Natural killer cell treated with Interleukin-12 subunit alpha and Interleukin-12 subunit beta and Interleukin-15 and Interleukin-18, amount 100 ng/mL, for 72 hours (primary cell): ENCODE results near the gene HLTF. TPM values are rescaled to one million over a fixed set of nuclear protein-coding genes. Genes with fewer than 3 reads are reported as not detected.

Experiments
- ATAC-seq, 2 donors: fragments of 150-1000 bp; cut with Tn5 transposase in 1 of 2; sonication (Bioruptor Pico), chemical (Tn5 transposase) in 1 of 2; 2 replicates each; pipeline ENCODE4 v1.10.0; 2021
- DNase-seq: peaks from one replicate; pipeline ENCODE4 v3.0.0; 2022; ENCODE audit warnings: low spot score
- H3K27ac Mint-ChIP-seq, 2 donors: 1 replicate in 1 of 2; 2 replicates in 1 of 2; pipeline ENCODE4 v1.8.0; 2022; ENCODE audit warnings: mixed read lengths in 2 of 2, mild to moderate bottlenecking in 1 of 2, moderate library complexity in 1 of 2
- H3K27me3 Mint-ChIP-seq, 2 donors: 1 replicate in 1 of 2; 2 replicates in 1 of 2; pipeline ENCODE4 v1.8.0; 2022; ENCODE audit warnings: mixed read lengths in 2 of 2
- H3K36me3 Mint-ChIP-seq: one replicate; pipeline ENCODE4 v1.8.0; 2022; ENCODE audit warnings: mixed read lengths
- H3K4me1 Mint-ChIP-seq, 2 donors: 1 replicate in 1 of 2; 2 replicates in 1 of 2; pipeline ENCODE4 v1.8.0; 2022; ENCODE audit warnings: low read depth in 2 of 2, mixed read lengths in 2 of 2, mild to moderate bottlenecking in 1 of 2
- H3K4me3 Mint-ChIP-seq: one replicate; pipeline ENCODE4 v1.8.0; 2022; ENCODE audit warnings: mixed read lengths
- H3K9me3 Mint-ChIP-seq: 2 replicates; pipeline ENCODE4 v1.8.0; 2022; ENCODE audit warnings: mixed read lengths
- total RNA-seq, 2 donors: library from RNA; stranded (reverse); gene quantifications; one replicate each; pipeline ENCODE4 v1.2.3, GENCODE V29; 2022

The HLTF gene
- total RNA-seq, 2 donors from 2014 or later: 17.8 to 19.2 TPM

DNA sequence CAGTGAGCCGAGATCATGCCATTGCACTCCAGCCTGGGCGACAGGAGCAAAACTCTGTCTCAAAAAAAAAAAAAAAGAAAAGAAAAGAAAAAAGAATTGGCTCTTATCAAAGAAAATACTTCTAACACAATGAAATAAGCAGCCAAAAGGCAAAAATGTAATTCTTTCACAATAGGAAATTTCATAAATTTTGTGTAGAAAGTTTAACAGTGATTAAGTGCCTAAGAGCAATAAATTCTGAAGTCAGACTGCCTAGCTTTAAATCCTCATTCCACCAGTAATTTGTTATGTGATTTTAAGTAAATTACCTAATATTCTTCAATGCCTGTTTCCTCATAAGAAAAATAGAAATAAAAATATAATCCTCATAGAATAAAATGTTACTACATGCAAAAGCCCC lies 24.6 kb downstream of the HLTF start:
- Mint-ChIP-seq H3K9me3 (no peaks in the 10 kb centered on the region), H3K4me1 (no peaks in the 10 kb centered on the region), H3K4me3 (no peak overlapping the region), H3K27ac (no peak overlapping the region), H3K36me3 (no peaks in the 10 kb centered on the region), H3K27me3 (no peaks in the 10 kb centered on the region)
- no peak for DNase-seq
- ATAC-seq: no peak

DNA sequence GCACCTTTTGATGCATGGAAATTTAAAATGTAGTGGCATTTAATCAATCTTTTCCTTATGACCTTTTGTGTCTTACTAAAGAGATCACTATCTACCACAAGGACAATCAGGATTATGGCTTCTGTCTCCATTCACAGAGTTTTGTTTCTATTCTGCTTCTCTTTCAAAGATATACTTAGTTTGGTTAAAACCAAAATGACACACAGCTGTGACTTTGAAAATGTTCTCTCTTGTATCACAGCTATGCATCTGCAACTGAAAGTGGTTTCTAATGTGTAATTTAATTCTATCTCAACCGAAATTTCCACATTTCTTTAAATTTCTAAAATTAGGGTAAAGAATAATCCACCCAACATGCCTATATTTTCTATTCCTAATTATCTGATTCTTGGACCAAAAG lies 27.7 kb downstream of the HLTF start:
- H3K9me3 Mint-ChIP-seq: no peaks in the 10 kb centered on the region
- no peak overlapping the region for H3K27ac Mint-ChIP-seq
- H3K4me3 Mint-ChIP-seq: no peak overlapping the region
- H3K27me3 Mint-ChIP-seq: no peaks in the 10 kb centered on the region
- peaks cover 17% of the 10 kb centered on the region for H3K36me3 Mint-ChIP-seq
- no peak for DNase-seq
- ATAC-seq: no peak
- no peaks in the 10 kb centered on the region for H3K4me1 Mint-ChIP-seq

DNA sequence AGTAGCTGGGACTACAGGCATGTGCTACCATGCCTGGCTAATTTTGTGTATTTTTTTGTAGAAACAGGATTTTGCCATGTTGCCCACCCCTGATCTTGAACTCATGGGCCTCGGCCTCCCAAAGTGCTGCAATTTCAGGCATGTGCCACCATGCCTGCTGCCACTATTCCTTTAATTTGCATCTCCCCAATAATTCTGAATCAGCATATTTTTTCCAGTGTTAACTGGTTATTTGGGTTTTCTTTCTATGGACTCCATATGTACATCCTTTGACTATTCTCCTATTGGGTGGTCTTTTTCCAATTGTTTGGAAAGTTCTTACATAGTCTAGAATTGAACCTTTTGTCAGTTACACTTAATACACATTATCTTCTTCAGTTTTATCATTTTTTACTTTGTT lies 28.1 kb downstream of the HLTF start:
- DNase-seq (no peak), ATAC-seq (no peak)
- Mint-ChIP-seq H3K27me3 (no peaks in the 10 kb centered on the region), H3K9me3 (no peaks in the 10 kb centered on the region), H3K4me3 (no peak overlapping the region), H3K4me1 (no peaks in the 10 kb centered on the region), H3K36me3 (peaks cover 21% of the 10 kb centered on the region), H3K27ac (no peak overlapping the region)

DNA sequence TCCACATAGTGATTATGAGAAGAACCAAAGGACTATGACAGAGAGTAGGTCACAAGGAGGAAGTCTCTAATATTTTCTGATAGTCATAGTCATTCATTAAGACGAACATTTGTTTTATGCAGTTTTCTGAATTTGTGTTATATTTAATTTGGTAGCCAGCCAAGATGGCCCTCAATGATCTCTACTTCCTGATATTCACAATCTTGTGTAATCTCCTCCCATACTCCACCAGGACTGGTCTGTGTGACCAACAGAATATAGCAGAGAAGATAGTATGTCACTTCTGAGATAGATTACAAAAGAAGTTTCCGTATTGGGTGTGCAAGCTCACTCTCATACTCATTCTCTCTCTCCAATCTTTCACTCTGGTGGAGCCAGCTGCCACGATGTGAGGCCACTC lies 30.8 kb downstream of the HLTF start:
- Mint-ChIP-seq H3K36me3 (peaks cover 39% of the 10 kb centered on the region), H3K4me1 (no peaks in the 10 kb centered on the region), H3K9me3 (no peaks in the 10 kb centered on the region), H3K27ac (no peak overlapping the region), H3K4me3 (no peak overlapping the region), H3K27me3 (no peaks in the 10 kb centered on the region)
- DNase-seq (no peak), ATAC-seq (no peak)

DNA sequence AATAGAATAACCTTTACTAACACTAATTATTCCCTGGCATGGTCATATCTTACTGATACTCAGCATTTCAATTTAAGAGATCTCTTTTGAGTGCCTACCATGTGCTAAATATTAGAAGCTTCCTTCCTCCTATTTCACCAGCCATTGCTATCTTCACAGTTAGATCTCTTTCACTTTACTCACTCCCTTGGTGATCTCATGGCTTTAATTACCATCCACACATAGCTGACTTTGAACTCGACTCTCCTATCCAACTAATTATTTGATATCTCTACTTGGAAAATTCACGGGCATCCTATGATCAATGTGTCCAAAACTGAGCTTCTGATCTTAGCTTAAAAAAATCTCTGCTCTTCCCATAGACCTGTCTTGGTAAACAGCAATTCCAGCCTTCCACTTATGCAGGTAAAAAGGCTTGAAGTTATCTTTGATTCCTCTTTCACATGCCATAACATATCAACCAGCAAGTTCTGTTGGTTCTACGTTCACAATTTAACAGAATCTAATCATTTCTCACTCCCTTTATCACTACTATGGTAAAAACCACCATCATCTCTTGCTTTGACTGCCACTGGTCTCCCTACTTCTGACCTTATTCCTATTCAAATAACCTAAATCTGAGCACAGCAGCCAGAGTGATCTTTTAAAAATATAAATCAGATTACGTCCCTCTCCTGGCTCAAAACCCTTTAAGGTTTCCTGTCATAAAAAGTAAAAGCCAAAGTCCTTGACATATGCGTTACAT lies 41.8 kb downstream of the HLTF start:
- H3K4me1 Mint-ChIP-seq: peaks cover 19 to 33% of the 10 kb centered on the region in 2 donors
- peak in 1 of 2 donors; percentile 53 for ATAC-seq

DNA sequence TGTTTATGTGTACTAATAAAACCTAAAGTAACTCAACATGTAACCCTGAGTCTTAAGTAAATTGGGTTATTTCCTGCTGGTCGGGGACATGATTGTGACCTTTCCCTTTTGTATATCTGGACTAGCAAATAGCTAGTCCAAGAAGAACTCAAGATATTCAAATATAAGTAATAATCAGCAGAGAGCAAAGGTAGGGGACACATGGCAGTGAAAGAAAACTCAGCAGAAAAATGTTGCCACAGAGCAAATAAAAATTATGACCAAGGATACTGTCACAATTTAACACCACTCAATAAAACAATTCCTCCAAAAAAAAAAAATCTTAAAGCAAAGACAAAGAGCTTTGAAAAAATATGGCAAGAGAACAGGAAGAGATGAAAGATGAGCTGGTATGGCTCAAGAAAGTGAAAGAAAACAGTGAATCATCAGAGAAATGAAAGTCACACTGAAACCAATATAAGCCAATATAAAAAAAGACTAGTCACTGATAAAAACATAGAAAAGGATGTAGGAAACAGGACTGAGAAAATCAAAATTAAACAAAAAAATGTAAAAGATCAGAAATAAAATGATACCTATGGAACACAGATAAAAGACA lies 43.4 kb downstream of the HLTF start:
- Mint-ChIP-seq H3K4me3 (peak overlapping the region; percentile 62), H3K36me3 (peaks cover 24% of the 10 kb centered on the region), H3K27ac (peak overlapping the region; percentile 81 to 89), H3K9me3 (no peaks in the 10 kb centered on the region), H3K4me1 (peaks cover 19 to 33% of the 10 kb centered on the region in 2 donors), H3K27me3 (no peaks in the 10 kb centered on the region)
- DNase-seq (no peak), ATAC-seq (peak; percentile 78 to 84)

More for the DNA sequence above, 41.8 kb downstream of the HLTF start:
- Mint-ChIP-seq H3K4me3 (peak overlapping the region; percentile 17), H3K27me3 (no peaks in the 10 kb centered on the region), H3K36me3 (peaks cover 27% of the 10 kb centered on the region), H3K27ac (peak overlapping the region; percentile 22 to 68), H3K9me3 (no peaks in the 10 kb centered on the region)
- no peak for DNase-seq

DNA sequence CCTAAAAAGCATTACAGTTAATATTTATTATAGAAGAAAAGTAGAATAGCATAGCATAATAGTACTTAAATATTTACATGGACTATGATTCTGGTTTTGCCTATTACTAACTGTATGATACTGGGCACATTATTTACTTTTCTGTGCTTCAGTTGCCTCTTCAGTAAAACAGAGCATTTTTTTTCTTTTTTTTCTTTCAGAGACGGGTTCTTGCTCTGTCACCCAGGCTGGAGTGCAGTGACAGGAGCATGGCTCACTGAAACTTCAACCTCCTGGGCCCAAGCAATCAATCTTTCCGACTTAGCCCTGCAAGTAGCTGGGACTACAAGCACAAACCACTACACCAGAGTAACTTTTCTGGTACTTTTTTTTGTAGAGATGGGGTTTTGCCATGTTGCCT lies 48.0 kb downstream of the HLTF start:
- ATAC-seq: no peak
- H3K4me1 Mint-ChIP-seq: peaks cover 12 to 17% of the 10 kb centered on the region in 2 donors

DNA sequence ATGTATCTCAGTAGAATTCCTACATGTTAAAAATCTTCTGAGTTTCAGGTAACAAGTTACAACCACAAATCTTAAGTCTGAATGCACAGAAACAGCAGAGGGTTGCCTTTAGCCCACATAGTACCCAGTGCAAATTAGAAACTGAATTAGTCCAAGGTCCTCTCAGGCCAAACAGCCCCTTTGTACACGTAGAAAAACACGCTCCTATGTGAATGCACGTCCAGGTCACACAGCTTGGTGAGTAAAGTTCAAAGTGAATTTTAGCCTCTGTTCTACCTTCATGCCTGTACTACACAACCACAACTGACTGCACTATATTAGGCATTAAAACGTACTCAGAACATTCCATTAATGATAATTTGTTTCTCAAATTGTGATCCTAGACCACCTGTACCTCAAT lies 48.6 kb downstream of the HLTF start:
- no peak for ATAC-seq
- DNase-seq: no peak
- Mint-ChIP-seq H3K4me3 (no peak overlapping the region), H3K9me3 (no peaks in the 10 kb centered on the region), H3K27ac (no peak overlapping the region), H3K27me3 (no peaks in the 10 kb centered on the region), H3K36me3 (peaks cover 11% of the 10 kb centered on the region), H3K4me1 (peaks cover 6 to 10% of the 10 kb centered on the region in 2 donors)

More for the DNA sequence above, 48.0 kb downstream of the HLTF start:
- Mint-ChIP-seq H3K9me3 (no peaks in the 10 kb centered on the region), H3K27me3 (no peaks in the 10 kb centered on the region), H3K27ac (no peak overlapping the region), H3K36me3 (peaks cover 11% of the 10 kb centered on the region), H3K4me3 (no peak overlapping the region)
- DNase-seq: no peak

DNA sequence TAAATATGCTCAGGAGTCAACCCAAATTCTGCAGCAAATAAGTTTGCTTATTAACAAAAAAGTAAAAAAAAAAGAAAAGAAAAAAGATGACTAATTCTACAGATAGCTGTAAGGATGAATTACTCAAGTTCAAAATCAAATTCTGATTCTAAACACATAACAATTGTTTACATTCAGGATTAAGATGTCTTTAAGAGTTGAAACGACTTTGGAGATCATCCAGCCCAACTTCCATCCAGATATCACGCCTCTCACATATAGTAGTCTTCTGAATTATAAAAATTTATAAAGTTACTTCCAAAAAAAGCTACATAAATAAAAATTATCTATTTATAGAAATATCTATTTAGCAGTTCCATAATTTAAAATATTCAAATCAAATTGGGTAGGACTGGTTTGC lies 55.2 kb downstream of the HLTF start:
- DNase-seq (no peak), ATAC-seq (no peak)
- peaks cover 14% of the 10 kb centered on the region for H3K36me3 Mint-ChIP-seq
- H3K4me3 Mint-ChIP-seq: no peak overlapping the region
- H3K27me3 Mint-ChIP-seq: no peaks in the 10 kb centered on the region
- no peaks in the 10 kb centered on the region for H3K9me3 Mint-ChIP-seq
- H3K27ac Mint-ChIP-seq: no peak overlapping the region
- peaks cover 0 to 4% of the 10 kb centered on the region in 2 donors for H3K4me1 Mint-ChIP-seq

DNA sequence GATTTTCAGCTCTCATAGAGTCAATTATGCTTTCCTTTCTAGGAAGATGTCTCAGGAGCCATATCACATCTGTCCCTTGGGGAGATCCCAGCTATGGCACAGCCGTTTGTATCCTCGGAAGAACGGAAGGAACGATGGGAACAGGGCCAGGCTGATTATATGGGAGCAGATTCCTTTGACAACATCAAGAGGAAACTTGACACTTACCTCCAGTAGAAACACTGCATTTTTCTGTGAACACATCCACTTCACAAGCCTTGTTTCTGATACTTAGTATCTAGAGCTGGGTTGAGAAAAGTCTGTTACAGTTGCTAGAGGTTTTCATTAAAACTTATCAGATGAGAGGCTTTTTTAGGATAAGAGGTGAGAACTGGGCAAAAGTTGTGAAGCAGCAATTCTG lies 59.6 kb downstream of the HLTF start:
- H3K4me1 Mint-ChIP-seq: peaks cover 4 to 8% of the 10 kb centered on the region in 2 donors
- DNase-seq (no peak), ATAC-seq (no peak)
- H3K27me3 Mint-ChIP-seq: no peaks in the 10 kb centered on the region
- peak overlapping the region in 1 of 2 donors; percentile 50 for H3K27ac Mint-ChIP-seq
- peaks cover 41% of the 10 kb centered on the region for H3K36me3 Mint-ChIP-seq
- H3K9me3 Mint-ChIP-seq: no peaks in the 10 kb centered on the region
- no peak overlapping the region for H3K4me3 Mint-ChIP-seq

DNA sequence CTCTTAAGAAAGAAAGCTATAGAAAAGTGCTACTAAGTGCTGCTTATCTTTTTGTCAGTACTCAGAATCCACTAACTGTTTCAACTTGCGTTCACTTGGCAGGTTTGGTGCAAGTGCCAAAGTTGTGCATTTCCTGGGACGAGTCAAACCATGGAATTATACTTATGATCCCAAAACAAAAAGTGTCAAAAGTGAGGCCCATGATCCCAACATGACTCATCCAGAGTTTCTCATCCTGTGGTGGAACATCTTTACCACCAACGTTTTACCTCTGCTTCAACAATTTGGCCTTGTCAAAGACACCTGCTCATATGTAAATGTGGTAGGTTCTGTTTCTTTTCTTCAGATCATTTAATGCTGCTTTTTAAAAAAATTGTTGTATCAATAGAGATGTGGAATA lies 62.4 kb downstream of the HLTF start:
- no peak overlapping the region for H3K4me3 Mint-ChIP-seq
- peaks cover 23 to 27% of the 10 kb centered on the region in 2 donors for H3K4me1 Mint-ChIP-seq
- no peaks in the 10 kb centered on the region for H3K9me3 Mint-ChIP-seq
- H3K27ac Mint-ChIP-seq: peak overlapping the region; percentile 25 to 28
- no peaks in the 10 kb centered on the region for H3K27me3 Mint-ChIP-seq
- ATAC-seq (no peak), DNase-seq (no peak)
- peaks cover 61% of the 10 kb centered on the region for H3K36me3 Mint-ChIP-seq

DNA sequence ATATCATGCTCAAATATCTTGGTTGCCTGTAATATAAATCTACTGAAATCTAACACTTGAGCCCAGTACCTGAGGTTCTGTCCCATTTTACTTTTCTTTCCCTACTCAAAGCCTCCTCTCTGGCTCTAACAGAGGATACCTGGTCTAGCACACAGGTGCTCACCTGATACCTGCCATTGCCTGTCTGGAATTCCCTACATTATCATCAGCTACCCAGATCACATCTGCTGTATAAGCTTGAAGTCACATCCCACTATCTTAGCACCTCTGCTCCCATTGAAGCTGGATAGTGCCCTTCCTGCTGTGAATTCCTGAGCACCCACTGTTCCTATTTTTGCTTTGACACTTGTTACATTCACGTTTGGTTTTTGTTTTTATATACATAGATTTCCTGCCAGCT lies 64.5 kb downstream of the HLTF start:
- H3K27ac Mint-ChIP-seq: no peak overlapping the region
- H3K27me3 Mint-ChIP-seq: no peaks in the 10 kb centered on the region
- ATAC-seq (no peak), DNase-seq (no peak)
- H3K9me3 Mint-ChIP-seq: no peaks in the 10 kb centered on the region
- peaks cover 27 to 40% of the 10 kb centered on the region in 2 donors for H3K4me1 Mint-ChIP-seq
- peaks cover 52% of the 10 kb centered on the region for H3K36me3 Mint-ChIP-seq
- H3K4me3 Mint-ChIP-seq: no peak overlapping the region

DNA sequence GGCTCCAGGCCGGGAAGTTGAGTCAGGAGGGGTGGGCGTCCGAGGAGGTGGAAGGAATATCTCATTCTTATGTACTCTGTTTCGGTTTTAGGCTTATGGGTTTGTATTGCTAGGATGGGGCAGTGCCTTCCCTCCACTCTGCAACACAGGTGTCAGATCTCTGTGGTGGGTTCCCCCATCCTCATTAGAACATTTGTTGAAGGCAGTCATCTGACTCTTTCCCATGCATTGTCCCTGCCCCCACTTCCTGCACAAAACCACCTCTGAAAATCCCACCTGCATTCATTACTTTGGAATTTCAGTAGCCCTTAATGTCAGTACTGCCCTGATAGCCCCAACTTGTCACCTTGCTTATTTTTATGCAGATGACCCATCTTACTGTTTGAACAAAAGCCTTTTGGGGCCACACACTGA lies 65.5 kb downstream of the HLTF start:
- ATAC-seq (peak in 1 of 2 donors; percentile 8), DNase-seq (no peak)
- no peak overlapping the region for H3K4me3 Mint-ChIP-seq
- H3K27me3 Mint-ChIP-seq: no peaks in the 10 kb centered on the region
- peaks cover 30 to 49% of the 10 kb centered on the region in 2 donors for H3K4me1 Mint-ChIP-seq
- H3K36me3 Mint-ChIP-seq: peaks cover 47% of the 10 kb centered on the region
- H3K9me3 Mint-ChIP-seq: no peaks in the 10 kb centered on the region
- H3K27ac Mint-ChIP-seq: peak overlapping the region; percentile 12 to 72

DNA sequence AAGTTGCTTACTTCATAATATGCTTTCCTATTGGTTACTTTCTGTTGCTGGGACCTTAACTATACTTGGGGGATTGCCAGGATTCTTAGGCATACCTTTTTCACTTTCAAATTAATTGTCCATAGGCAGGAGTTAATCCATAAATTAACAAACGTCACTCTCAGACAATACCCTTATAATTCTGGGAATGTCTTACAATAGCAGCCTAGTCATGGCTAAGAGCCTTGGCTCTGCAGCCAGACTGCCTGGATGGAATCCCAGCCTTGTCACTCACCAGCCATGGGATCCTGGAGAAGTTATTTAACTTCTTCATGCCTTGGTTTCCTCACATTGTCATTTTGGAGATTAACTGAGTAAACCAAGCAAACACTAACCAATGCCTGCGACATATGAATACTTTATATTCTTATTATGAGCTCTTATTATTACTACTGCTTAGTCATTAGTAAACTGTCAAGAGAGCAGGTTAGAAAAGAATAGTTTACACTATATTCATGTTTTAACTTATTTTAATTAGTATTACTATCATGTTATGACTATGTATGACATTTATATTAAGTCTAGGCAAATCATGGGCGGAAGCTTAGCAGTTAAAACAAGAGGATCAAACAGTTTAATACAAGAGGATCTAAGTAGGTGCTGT lies 66.0 kb downstream of the HLTF start:
- H3K27ac Mint-ChIP-seq: peak overlapping the region; percentile 12 to 72
- peak overlapping the region; percentile 33 for H3K4me3 Mint-ChIP-seq
- ATAC-seq (peak in 1 of 2 donors; percentile 56), DNase-seq (no peak)
- no peaks in the 10 kb centered on the region for H3K27me3 Mint-ChIP-seq
- H3K9me3 Mint-ChIP-seq: no peaks in the 10 kb centered on the region
- H3K36me3 Mint-ChIP-seq: peaks cover 52% of the 10 kb centered on the region
- peaks cover 36 to 54% of the 10 kb centered on the region in 2 donors for H3K4me1 Mint-ChIP-seq
